ENCODE measurements around the gene PLCB1. TPM values are rescaled to one million over a fixed set of nuclear protein-coding genes. Genes with fewer than 3 reads are reported as not detected.

Gene PLCB1
- total RNA-seq, 1 experiment from 2014 or later: 6.8 TPM

GRCh38 chr20:8352486-8352885 lies 220.4 kb downstream of the PLCB1 start:
- BruUV-seq (replicated peaks): no TSS peak
- Histone ChIP-seq H3K27me3 (replicated peaks; ENCODE audit: insufficient read depth, low read depth, low read length, poor library complexity) (no peaks in the 10 kb centered on the region), H3K4me3 (ENCODE audit: low read depth, low read length, poor library complexity, severe bottlenecking) (no peak overlapping the region), H3K27ac (ENCODE audit: low read depth, low read length, poor library complexity, severe bottlenecking) (no peak overlapping the region), H3K4me1 (ENCODE audit: insufficient read depth, low read length, poor library complexity, severe bottlenecking) (no peaks in the 10 kb centered on the region), H3K36me3 (ENCODE audit: insufficient read depth, low read length, poor library complexity, severe bottlenecking) (no peaks in the 10 kb centered on the region), H3K9me3 (ENCODE audit: low read depth, low read length, poor library complexity, severe bottlenecking) (no peaks in the 10 kb centered on the region)
- ChIA-PET CTCF (no interaction called here), POLR2A (ENCODE audit: low non-redundant PET) (no interaction called here)
- intact Hi-C loops (cut with micrococcal nuclease; ENCODE audit: unreplicated experiment): no loop called here
- no peak for DNase-seq (ENCODE audit: low spot score)
- TF ChIP-seq EZH2 (IDR thresholded peaks at IDR 0.05; ENCODE audit: borderline replicate concordance, low read depth, low read length, poor library complexity, severe bottlenecking) (no peak), CTCF (conservative IDR thresholded peaks at IDR 0.05; ENCODE audit: low read depth, low read length) (no peak)

GRCh38 chr20:8353512-8353911 lies 221.4 kb downstream of the PLCB1 start:
- BruUV-seq (replicated peaks): no TSS peak
- no peak for TF ChIP-seq EZH2 (IDR thresholded peaks at IDR 0.05; ENCODE audit: borderline replicate concordance, low read depth, low read length, poor library complexity, severe bottlenecking)
- no peak for TF ChIP-seq CTCF (conservative IDR thresholded peaks at IDR 0.05; ENCODE audit: low read depth, low read length)
- DNase-seq (ENCODE audit: low spot score): no peak
- POLR2A ChIA-PET (ENCODE audit: low non-redundant PET): no interaction called here
- no peak overlapping the region for H3K27ac ChIP-seq (ENCODE audit: low read depth, low read length, poor library complexity, severe bottlenecking)
- intact Hi-C loops (cut with micrococcal nuclease; ENCODE audit: unreplicated experiment): no loop called here
- no peak overlapping the region for H3K4me3 ChIP-seq (ENCODE audit: low read depth, low read length, poor library complexity, severe bottlenecking)
- no peaks in the 10 kb centered on the region for H3K36me3 ChIP-seq (ENCODE audit: insufficient read depth, low read length, poor library complexity, severe bottlenecking)
- no peaks in the 10 kb centered on the region for H3K4me1 ChIP-seq (ENCODE audit: insufficient read depth, low read length, poor library complexity, severe bottlenecking)
- CTCF ChIA-PET: no interaction called here
- H3K27me3 ChIP-seq (replicated peaks; ENCODE audit: insufficient read depth, low read depth, low read length, poor library complexity): no peaks in the 10 kb centered on the region
- no peaks in the 10 kb centered on the region for H3K9me3 ChIP-seq (ENCODE audit: low read depth, low read length, poor library complexity, severe bottlenecking)

- intact Hi-C loops (cut with micrococcal nuclease; ENCODE audit: unreplicated experiment): no loop called here
- H3K4me3 ChIP-seq (ENCODE audit: low read depth, low read length, poor library complexity, severe bottlenecking): no peak overlapping the region
- H3K9me3 ChIP-seq (ENCODE audit: low read depth, low read length, poor library complexity, severe bottlenecking): no peaks in the 10 kb centered on the region
- ChIA-PET CTCF (no interaction called here), POLR2A (ENCODE audit: low non-redundant PET) (no interaction called here)
- no peak for DNase-seq (ENCODE audit: low spot score)
- no peaks in the 10 kb centered on the region for H3K27me3 ChIP-seq (replicated peaks; ENCODE audit: insufficient read depth, low read depth, low read length, poor library complexity)
- BruUV-seq (replicated peaks): no TSS peak
- no peaks in the 10 kb centered on the region for H3K36me3 ChIP-seq (ENCODE audit: insufficient read depth, low read length, poor library complexity, severe bottlenecking)
- H3K4me1 ChIP-seq (ENCODE audit: insufficient read depth, low read length, poor library complexity, severe bottlenecking): no peaks in the 10 kb centered on the region
- no peak for TF ChIP-seq EZH2 (IDR thresholded peaks at IDR 0.05; ENCODE audit: borderline replicate concordance, low read depth, low read length, poor library complexity, severe bottlenecking)
- H3K27ac ChIP-seq (ENCODE audit: low read depth, low read length, poor library complexity, severe bottlenecking): no peak overlapping the region
These were observed 223.4 kb downstream of the PLCB1 start for GRCh38 chr20:8355453-8355852.

- intact Hi-C loops (cut with micrococcal nuclease; ENCODE audit: unreplicated experiment): no loop called here
- H3K36me3 ChIP-seq (ENCODE audit: insufficient read depth, low read length, poor library complexity, severe bottlenecking): no peaks in the 10 kb centered on the region
- BruUV-seq (replicated peaks): no TSS peak
- no peak overlapping the region for H3K4me3 ChIP-seq (ENCODE audit: low read depth, low read length, poor library complexity, severe bottlenecking)
- H3K4me1 ChIP-seq (ENCODE audit: insufficient read depth, low read length, poor library complexity, severe bottlenecking): no peaks in the 10 kb centered on the region
- H3K27ac ChIP-seq (ENCODE audit: low read depth, low read length, poor library complexity, severe bottlenecking): no peak overlapping the region
- POLR2A ChIA-PET (ENCODE audit: low non-redundant PET): no interaction called here
- H3K9me3 ChIP-seq (ENCODE audit: low read depth, low read length, poor library complexity, severe bottlenecking): no peaks in the 10 kb centered on the region
- no peak for DNase-seq (ENCODE audit: low spot score)
- CTCF ChIA-PET: no interaction called here
- TF ChIP-seq CTCF (conservative IDR thresholded peaks at IDR 0.05; ENCODE audit: low read depth, low read length): no peak
- no peak for TF ChIP-seq EZH2 (IDR thresholded peaks at IDR 0.05; ENCODE audit: borderline replicate concordance, low read depth, low read length, poor library complexity, severe bottlenecking)
- no peaks in the 10 kb centered on the region for H3K27me3 ChIP-seq (replicated peaks; ENCODE audit: insufficient read depth, low read depth, low read length, poor library complexity)
These were observed 224.7 kb downstream of the PLCB1 start for GRCh38 chr20:8356806-8357205.
